AG04450 (cell line): ENCODE measurements around the gene PRKG1. TPM values are rescaled to one million over a fixed set of nuclear protein-coding genes. Genes with fewer than 3 reads are reported as not detected.

Source experiments
- CTCF ChIA-PET: fragments of 300-600, 350-600 bp; formaldehyde crosslinking; extraction: SDS; loops from one replicate; lab custom pipeline; 2022; ENCODE audit warnings: antibody characterized with exemption, inconsistent platforms; lab: Charles Lee
- POLR2A ChIA-PET: fragments of 350-600 bp; formaldehyde crosslinking; extraction: SDS; loops from one replicate; lab custom pipeline; 2021; ENCODE audit warnings: antibody characterized with exemption, inconsistent platforms; lab: Yijun Ruan, JAX
- DNase-seq: peaks from one replicate; pipeline ENCODE4 v3.0.0-alpha.2; 2011; ENCODE audit warnings: low read depth, low spot score
- H3K27ac ChIP-seq: one replicate; pipeline ENCODE4 v1.5.1; 2012; ENCODE audit warnings: low read depth, low read length, control low read depth
- H3K27me3 ChIP-seq: one replicate; pipeline ENCODE4 v1.6.0; 2012; ENCODE audit warnings: low read length; ENCODE audit not compliant: control insufficient read depth, insufficient read depth
- H3K4me3 ChIP-seq: 2 replicates; pipeline ENCODE4 v1.5.1; 2011; ENCODE audit warnings: mild to moderate bottlenecking, low read depth, low read length, control low read depth
- H3K9me3 ChIP-seq: 2 replicates; pipeline ENCODE4 v1.5.1; 2012; ENCODE audit warnings: low read length; ENCODE audit not compliant: control insufficient read depth, insufficient read depth
- CTCF ChIP-seq: IDR thresholded peaks from 2 replicates; pipeline ENCODE4 v1.5.1; 2011; ENCODE audit warnings: low read depth, low read length, control low read depth, inconsistent platforms
- polyA plus RNA-seq: library from polyadenylated mRNA; depleted of rRNA; stranded (reverse); fragments of >200 nt; gene quantifications from 2 replicates; pipeline ENCODE4 v1.2.3, GENCODE V29; 2011

Gene PRKG1
- polyA plus RNA-seq, 1 experiment = 19.0 TPM

GRCh38 chr10:51696251-51696650, 622.0 kb downstream of the PRKG1 start:
- no peak for DNase-seq
- no peak for TF ChIP-seq CTCF
- POLR2A ChIA-PET = no interaction called here
- no peaks in the 10 kb centered on the region for H3K9me3 ChIP-seq
- no peak overlapping the region for H3K27ac ChIP-seq
- H3K27me3 ChIP-seq = no peaks in the 10 kb centered on the region
- no peak overlapping the region for H3K4me3 ChIP-seq
- CTCF ChIA-PET = no interaction called here

DNA sequence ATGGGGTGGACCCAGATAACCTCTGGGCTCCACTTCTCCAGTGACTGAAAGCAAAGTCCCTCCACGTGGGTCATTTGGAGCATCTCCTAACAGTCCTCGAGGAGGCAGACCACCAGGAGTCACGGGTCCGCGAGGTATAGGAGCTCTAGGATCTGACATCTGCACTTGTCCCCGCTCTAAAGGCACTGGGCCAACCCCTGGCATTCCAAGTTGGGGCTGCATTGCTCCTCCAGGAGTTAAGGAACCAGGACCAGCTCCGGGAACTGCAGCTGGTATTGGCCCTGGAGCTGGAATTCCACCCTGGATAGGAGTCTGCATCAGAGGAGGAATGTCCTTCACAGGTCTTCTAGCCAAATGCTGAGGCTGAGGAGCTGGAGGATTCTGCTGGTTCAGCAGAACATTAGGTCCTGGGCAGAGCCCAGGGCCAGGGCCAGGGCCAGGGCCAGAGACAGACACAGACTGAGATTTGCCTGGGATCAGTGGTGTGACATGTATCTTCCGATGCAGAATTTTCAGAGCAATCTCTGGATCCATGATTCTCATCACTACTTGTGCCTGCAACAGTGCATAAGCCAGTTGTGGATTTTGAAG, 624.3 kb downstream of the PRKG1 start:
- Histone ChIP-seq H3K4me3 (peak overlapping the region; percentile 87), H3K9me3 (no peaks in the 10 kb centered on the region), H3K27me3 (no peaks in the 10 kb centered on the region), H3K27ac (peak overlapping the region; percentile 96)
- ChIA-PET POLR2A (no interaction called here), CTCF (interaction anchor here (1.0 kb wide), 2 partner anchors 16 to 262 kb away, joined by 3 read pairs; no protein-coding TSS in a partner anchor)
- no peak for TF ChIP-seq CTCF
- DNase-seq = no peak

- ChIA-PET POLR2A (no interaction called here), CTCF (interaction anchor here (1.0 kb wide), 2 partner anchors 16 to 262 kb away, joined by 3 read pairs; no protein-coding TSS in a partner anchor)
Measured at GRCh38 chr10:51699145-51699474, 624.8 kb downstream of the PRKG1 start.

DNA sequence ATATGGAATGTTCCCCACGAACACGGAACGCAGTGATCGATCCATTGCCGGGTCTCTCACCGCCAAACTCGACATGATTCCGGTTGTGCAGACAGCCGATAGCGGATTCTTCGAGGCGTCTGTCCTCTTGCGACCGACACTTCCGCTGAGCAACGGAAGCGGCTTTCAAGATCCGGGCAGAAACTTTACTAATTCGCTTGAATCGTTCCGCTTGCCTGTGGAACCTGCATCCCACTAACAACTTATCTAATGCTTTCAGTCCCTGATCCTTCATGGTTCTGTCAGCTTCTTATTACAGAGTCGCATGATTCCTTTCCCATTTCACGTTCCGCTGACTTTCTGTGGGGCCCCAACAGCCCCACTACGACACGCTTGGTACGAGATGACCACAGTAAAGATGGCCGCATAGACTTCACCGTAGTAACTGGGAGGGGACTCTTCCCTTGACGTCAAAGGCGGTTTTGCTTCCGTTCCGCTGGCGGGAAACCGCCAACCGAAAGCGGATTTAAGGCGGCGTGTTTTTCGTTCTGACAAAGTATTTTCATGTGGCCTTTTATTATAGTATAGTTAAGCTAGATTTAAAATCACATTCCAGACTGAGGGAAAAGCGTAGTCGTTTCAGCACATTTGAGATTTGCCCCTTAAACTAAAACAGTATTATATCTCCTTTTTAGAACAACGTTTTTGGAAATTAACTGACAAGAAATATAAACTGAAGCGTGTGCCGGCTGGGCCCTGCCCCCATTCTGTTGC, 625.4 kb downstream of the PRKG1 start, which contains the start of gene CSTF2T:
Gene CSTF2T, minus strand, starts transcription at position 121 of the 753 bp plus-strand sequence. Its CDS starts 46 bp downstream, at position 75.
- DNase-seq = peak; percentile 86
- H3K9me3 ChIP-seq = no peaks in the 10 kb centered on the region
- ChIA-PET CTCF (interaction anchor here (1.0 to 1.7 kb wide), 4 partner anchors 15 to 636 kb away, joined by 3 to 6 read pairs (median 3); no protein-coding TSS in a partner anchor), POLR2A (interaction anchor here (0.6 kb wide), 1 partner anchor 192 kb away, joined by 4 read pairs; no protein-coding TSS in a partner anchor)
- H3K4me3 ChIP-seq = peak within 1 kb of the TSS; percentile 87
- H3K27ac ChIP-seq = peak within 1 kb of the TSS; percentile 96
- no peaks in the 10 kb centered on the region for H3K27me3 ChIP-seq
- no peak for TF ChIP-seq CTCF

More at GRCh38 chr10:51699145-51699474, 624.8 kb downstream of the PRKG1 start:
- no peak for DNase-seq
- TF ChIP-seq CTCF = no peak
- H3K4me3 ChIP-seq = peak overlapping the region; percentile 87
- no peaks in the 10 kb centered on the region for H3K9me3 ChIP-seq
- H3K27me3 ChIP-seq = no peaks in the 10 kb centered on the region
- H3K27ac ChIP-seq = peak overlapping the region; percentile 96
